DMS79 treated with DMSO at 0.1 percent for 48 hours (cell line): ENCODE measurements around the gene KRTAP5-3.
A peak's percentile ranks its signal among the peaks of the same experiment; 100 is the strongest.
"Not testable (repeated sequence)": the region's sequence is repeated elsewhere in the genome, so short reads cannot be mapped to it uniquely, and the experiment has no call there.

ENCODE experiments used
- DNase-seq: peaks from one replicate; lab custom pipeline; 2025; lab: John Stamatoyannopoulos, UW

Gene KRTAP5-3

GRCh38 chr11:1608363-1608762 lies at the start of gene KRTAP5-3:
Gene KRTAP5-3 (minus strand): TSS chr11:1608463. CDS start chr11:1608385, 78 bp downstream.
- DNase-seq: no peak

GRCh38 chr11:1656670-1657069 lies 48.4 kb upstream of the KRTAP5-3 start:
- DNase-seq: no peak

- no peak for DNase-seq
Measured at GRCh38 chr11:1656061-1656441, 47.8 kb upstream of the KRTAP5-3 start.

- no peak for DNase-seq
Measured at GRCh38 chr11:1655168-1656060, 47.2 kb upstream of the KRTAP5-3 start.

GRCh38 chr11:1654388-1655167 lies 46.3 kb upstream of the KRTAP5-3 start:
- no peak for DNase-seq

- no peak for DNase-seq
Measured at GRCh38 chr11:1653541-1654387, 45.5 kb upstream of the KRTAP5-3 start.

- peak; percentile 36 for DNase-seq
Measured at GRCh38 chr11:1652771-1653540, 44.7 kb upstream of the KRTAP5-3 start.

GRCh38 chr11:1652442-1652770 lies 44.1 kb upstream of the KRTAP5-3 start:
- no peak for DNase-seq

- no peak for DNase-seq
Measured at GRCh38 chr11:1652026-1652425, 43.8 kb upstream of the KRTAP5-3 start.

GRCh38 chr11:1651411-1651980 lies 43.2 kb upstream of the KRTAP5-3 start:
- DNase-seq: no peak

GRCh38 chr11:1650918-1651262 lies 42.6 kb upstream of the KRTAP5-3 start:
- no peak for DNase-seq

- DNase-seq: no peak
Measured at GRCh38 chr11:1650034-1650917, 42.0 kb upstream of the KRTAP5-3 start.

- DNase-seq: no peak
Measured at GRCh38 chr11:1648653-1649420, 40.6 kb upstream of the KRTAP5-3 start.

GRCh38 chr11:1647901-1648652 lies 39.8 kb upstream of the KRTAP5-3 start:
- DNase-seq: no peak

- DNase-seq: not testable (repeated sequence)
Measured at GRCh38 chr11:1646540-1646939, 38.3 kb upstream of the KRTAP5-3 start.

- DNase-seq: no peak
Measured at GRCh38 chr11:1645357-1645821, 37.1 kb upstream of the KRTAP5-3 start.

GRCh38 chr11:1644601-1645356 lies 36.5 kb upstream of the KRTAP5-3 start:
- no peak for DNase-seq
